Astrocyte of the cerebellum (primary cell): Measurements from ENCODE around the gene RAB37.

Experiments used
- DNase-seq: peaks from one replicate; pipeline ENCODE4 v3.0.0-alpha.2; 2011; ENCODE audit warnings: low read depth
- H3K4me3 ChIP-seq: 2 replicates; pipeline ENCODE4 v1.5.1; 2011; ENCODE audit warnings: mild to moderate bottlenecking, low read depth, low read length, moderate library complexity
- in situ Hi-C: cut with HindIII; loops from 2 replicates; pipeline ENCODE4 v1.10.0; 2017; ENCODE audit warnings: low sequenced_read_pairs
- TF ChIP-seq, protein P1 (sequence below): IDR thresholded peaks from 2 replicates; pipeline ENCODE4 v1.5.1; 2012; ENCODE audit warnings: low read length, low read depth, moderate library complexity, mild to moderate bottlenecking; ENCODE audit errors: missing control alignments

Gene RAB37

DNA sequence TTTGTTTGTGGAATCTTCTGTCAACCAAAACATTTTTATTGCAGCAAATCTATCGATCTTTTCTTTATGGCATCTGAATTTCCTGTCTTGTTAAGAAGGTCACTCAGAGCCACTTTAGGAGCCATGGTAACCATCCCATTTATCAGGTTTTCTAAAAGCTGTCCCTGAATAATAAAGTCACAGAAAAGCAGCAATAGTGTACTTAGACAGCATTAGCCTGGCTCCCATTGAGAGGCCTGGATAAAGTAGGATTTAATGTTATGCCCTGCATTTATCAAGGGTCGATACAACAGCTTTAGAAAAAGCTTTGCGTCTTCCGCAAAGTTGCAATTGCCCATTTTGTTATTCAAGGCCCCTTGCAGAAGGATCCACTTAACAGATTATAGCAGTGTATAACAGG, 14.3 kb upstream of the RAB37 start:
- in situ Hi-C loops = no loop called here
- no peak overlapping the region for H3K4me3 ChIP-seq
- TF ChIP-seq, protein P1, sequence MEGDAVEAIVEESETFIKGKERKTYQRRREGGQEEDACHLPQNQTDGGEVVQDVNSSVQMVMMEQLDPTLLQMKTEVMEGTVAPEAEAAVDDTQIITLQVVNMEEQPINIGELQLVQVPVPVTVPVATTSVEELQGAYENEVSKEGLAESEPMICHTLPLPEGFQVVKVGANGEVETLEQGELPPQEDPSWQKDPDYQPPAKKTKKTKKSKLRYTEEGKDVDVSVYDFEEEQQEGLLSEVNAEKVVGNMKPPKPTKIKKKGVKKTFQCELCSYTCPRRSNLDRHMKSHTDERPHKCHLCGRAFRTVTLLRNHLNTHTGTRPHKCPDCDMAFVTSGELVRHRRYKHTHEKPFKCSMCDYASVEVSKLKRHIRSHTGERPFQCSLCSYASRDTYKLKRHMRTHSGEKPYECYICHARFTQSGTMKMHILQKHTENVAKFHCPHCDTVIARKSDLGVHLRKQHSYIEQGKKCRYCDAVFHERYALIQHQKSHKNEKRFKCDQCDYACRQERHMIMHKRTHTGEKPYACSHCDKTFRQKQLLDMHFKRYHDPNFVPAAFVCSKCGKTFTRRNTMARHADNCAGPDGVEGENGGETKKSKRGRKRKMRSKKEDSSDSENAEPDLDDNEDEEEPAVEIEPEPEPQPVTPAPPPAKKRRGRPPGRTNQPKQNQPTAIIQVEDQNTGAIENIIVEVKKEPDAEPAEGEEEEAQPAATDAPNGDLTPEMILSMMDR = no peak
- no peak for DNase-seq

DNA sequence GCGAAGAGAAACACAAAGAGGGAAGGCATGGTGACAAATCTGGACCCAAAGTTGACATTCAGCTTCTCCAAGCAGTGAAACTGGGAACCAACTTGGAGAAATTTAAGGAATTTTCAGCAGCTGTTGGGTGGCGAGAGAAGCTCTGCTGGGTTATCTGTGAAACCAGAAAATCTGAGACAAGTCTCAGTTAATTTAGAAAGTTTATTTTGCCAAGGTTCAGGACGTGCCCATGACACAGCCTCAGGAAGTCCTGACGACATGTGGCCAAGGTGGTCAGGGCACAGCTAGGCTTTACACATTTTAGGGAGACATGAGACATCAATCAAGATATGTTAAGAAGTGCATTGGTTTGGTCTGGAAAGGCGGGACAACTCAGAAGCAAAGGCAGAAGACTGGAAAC, 13.2 kb upstream of the RAB37 start:
- no peak for DNase-seq
- H3K4me3 ChIP-seq = no peak overlapping the region
- TF ChIP-seq, protein P1 = no peak
- in situ Hi-C loops = no loop called here

DNA sequence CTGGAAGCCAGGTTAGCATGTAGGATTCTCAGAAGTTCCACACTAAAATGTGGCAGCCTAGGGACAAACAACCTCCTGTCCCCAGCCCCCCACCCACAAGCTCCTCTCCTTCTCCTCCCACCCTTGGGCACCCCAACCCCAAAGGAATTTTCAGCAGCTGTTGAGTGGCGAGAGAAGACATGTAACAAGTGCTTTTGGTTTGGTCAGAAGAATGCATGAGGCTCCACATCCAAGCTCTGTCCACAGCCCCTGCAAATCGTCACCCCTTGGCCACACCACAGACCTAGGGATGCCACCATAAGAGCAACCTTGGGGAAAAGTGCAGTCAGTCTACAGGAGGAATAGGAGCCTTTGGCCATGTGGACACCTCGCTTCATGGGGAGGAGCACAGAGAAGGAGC, 11.9 kb upstream of the RAB37 start:
- no peak overlapping the region for H3K4me3 ChIP-seq
- in situ Hi-C loops = no loop called here
- DNase-seq = no peak
- TF ChIP-seq, protein P1 = no peak

DNA sequence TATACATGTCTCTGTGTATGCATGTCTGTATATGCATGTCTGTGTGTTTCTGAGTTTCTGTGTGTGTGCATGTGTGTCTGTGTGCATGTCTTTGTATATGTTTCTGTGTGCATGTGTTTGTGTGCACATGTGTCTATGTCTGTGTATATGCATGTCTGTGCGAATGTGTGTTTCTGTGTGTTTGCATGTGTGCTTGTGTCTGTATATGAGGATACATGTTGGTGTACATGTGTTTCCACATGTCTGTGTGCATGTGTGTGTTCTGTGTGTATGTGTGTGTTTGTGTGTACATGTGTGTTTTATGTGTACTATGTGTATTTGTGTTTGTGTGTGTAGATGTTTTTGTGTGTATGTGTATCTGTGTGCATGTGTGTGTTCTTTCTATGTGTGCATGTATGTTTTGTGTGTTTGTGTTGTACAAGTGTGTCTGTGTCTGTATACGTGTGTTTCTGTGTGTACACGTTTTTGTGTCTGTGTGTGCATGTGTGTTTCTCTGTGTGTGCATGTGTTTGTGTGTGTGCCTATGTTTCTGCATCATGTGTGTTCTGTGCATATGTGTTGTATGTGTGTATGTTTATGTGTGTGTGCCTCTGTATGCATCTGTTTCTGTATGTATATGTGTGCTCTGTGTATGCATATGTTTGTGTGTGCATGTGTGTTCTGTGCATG, 8.9 kb upstream of the RAB37 start:
- DNase-seq = no peak
- H3K4me3 ChIP-seq = no peak overlapping the region
- TF ChIP-seq, protein P1 = no peak
- in situ Hi-C loops = no loop called here

DNA sequence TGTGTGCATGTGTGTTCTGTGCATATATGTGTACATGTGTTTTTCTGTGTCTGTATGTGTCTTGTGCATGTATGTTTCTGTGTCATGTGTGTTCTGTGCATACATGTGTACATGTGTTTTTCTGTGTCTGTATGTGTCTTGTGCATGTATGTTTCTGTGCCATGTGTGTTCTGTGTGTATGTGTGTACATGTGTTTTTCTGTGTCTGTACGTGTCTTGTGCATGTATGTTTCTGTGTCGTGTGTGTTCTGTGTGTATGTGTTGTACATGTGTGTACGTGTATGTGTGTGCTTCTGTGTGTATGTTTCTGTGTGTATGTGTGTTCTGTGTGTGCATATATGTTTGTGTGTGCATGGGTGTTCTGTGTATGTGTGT, 8.4 kb upstream of the RAB37 start:
- DNase-seq = no peak
- H3K4me3 ChIP-seq = no peak overlapping the region
- TF ChIP-seq, protein P1 = no peak
- in situ Hi-C loops = no loop called here

DNA sequence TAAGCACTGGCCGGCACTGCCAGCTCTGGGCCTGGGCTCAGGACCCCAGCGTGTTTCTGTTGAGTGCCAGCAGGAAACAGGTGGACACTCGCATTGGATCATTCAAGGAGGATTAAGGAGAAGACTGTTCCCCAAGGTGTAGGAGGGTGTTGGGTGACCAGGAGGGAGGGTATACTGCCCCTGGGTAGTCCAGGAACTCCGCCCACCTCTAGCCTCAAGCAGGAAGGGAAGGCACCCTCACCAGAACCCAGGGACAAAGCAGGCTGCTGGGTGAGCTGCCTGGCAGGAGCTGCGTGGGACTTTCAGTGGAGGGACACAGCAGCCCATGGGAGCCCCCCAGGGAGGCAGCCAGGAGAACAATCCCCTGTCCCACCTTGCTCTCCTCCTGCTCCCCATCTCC, 7.7 kb upstream of the RAB37 start:
- DNase-seq = no peak
- in situ Hi-C loops = no loop called here
- TF ChIP-seq, protein P1 = no peak
- no peak overlapping the region for H3K4me3 ChIP-seq
